GM13977 (cell line): ENCODE measurements around the gene CABLES1.
A peak's percentile ranks its signal among the peaks of the same experiment; 100 is the strongest.

Experiments
- DNase-seq: peaks from one replicate; pipeline ENCODE4 v3.0.0; 2012; ENCODE audit warnings: low spot score
- in situ Hi-C: fragments of 300-500 bp; cut with MboI; formaldehyde crosslinking; loops from one replicate; pipeline ENCODE4 v1.12.0; 2022; ENCODE audit warnings: low sequenced_read_pairs, low pct_unique_long_range_greater_than_20kb, mixed read lengths, inconsistent platforms; ENCODE audit not compliant: unreplicated experiment
- TF ChIP-seq, protein P1 (sequence below): IDR thresholded peaks from 2 replicates; pipeline ENCODE4 v1.5.1; 2012; ENCODE audit warnings: mild to moderate bottlenecking, control low read depth; ENCODE audit not compliant: insufficient read depth; ENCODE audit errors: extremely low read depth, missing control alignments

The CABLES1 gene

DNA sequence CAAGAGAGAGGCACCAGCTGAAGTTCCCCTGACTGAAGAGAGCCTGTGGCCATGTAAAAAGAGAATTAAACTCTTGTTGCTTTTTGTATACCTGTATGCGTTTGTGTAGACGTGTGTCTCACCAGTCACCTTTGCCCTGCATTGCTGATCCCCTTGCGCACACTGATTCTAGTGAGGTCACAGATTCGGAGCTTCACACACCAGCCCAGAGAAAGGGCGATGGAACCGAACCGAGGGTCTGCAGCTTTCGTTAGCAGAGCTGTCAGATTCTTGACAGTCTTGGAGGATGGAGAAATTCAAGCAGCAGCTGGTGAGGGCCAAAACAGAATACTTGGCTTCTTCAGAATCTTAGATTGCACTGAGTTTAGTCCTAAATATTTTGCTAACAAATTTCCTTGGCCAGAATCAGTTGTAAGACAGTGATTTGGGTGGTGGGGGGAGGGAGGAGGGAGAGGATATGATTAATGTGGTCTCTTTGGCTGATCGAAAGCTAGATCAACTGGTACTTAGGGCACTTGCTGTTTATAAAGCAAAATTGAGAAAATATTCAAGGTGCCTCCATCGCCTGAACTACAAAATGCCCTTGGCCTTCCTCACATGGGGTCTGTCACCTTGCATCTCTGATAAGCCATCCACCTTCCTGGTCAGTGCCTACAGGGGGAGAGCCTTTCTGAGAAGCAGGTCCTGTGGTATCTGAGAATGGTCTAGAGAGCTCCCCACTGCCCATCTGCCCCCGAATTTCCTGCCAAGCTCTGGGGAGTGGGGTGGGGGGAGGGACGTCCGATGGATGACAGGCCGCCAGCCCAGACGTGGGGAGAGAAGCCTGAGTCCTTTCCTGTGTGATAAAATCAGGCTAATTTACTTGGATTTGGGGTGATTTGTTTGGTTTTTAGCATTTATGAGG lies 123.5 kb downstream of the CABLES1 start:
- no peak for DNase-seq
- in situ Hi-C loops: loop anchor here (10.0 kb wide), 1 partner anchor 124 kb away; the partner anchor contains the start of gene CABLES1
- TF ChIP-seq, protein P1, sequence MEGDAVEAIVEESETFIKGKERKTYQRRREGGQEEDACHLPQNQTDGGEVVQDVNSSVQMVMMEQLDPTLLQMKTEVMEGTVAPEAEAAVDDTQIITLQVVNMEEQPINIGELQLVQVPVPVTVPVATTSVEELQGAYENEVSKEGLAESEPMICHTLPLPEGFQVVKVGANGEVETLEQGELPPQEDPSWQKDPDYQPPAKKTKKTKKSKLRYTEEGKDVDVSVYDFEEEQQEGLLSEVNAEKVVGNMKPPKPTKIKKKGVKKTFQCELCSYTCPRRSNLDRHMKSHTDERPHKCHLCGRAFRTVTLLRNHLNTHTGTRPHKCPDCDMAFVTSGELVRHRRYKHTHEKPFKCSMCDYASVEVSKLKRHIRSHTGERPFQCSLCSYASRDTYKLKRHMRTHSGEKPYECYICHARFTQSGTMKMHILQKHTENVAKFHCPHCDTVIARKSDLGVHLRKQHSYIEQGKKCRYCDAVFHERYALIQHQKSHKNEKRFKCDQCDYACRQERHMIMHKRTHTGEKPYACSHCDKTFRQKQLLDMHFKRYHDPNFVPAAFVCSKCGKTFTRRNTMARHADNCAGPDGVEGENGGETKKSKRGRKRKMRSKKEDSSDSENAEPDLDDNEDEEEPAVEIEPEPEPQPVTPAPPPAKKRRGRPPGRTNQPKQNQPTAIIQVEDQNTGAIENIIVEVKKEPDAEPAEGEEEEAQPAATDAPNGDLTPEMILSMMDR: no peak

- TF ChIP-seq, protein P1: no peak
- DNase-seq: peak; percentile 52
- in situ Hi-C loops: loop anchor here (10.0 kb wide), 1 partner anchor 125 kb away; the partner anchor contains the start of gene CABLES1
Observed at GRCh38 chr18:23259701-23260681, 124.7 kb downstream of the CABLES1 start.

DNA sequence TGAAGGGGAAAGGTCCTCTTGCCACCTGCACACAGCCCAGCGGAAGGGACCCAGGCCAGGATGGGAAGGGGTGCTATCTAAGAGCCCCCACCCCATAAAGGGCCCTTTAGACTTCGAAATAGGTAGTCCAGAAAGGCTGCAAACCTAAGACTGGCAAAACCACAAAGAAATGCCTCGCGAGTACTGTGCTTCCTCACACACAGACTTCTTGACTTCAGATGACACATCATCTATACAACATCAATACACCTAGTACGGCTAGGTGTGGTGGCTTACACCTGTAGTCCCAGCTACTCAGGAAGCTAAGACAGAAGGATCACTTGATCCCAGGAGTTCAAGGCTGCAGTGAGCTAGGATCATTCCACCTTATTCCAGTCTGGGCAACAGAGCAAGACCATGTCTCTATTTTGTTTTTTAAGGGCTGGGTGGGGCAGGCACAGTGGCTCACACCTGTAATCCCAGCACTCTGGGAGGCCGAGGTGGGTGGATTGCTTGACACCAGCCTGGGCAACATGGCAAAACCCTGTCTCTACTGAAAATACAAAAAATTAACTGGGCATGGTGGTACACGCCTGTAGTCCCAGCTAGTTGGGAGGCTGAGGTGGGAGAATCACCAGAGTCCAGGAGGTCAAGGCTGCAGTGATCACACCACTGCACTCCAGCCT lies 125.8 kb downstream of the CABLES1 start:
- no peak for DNase-seq
- in situ Hi-C loops: no loop called here
- TF ChIP-seq, protein P1: no peak

DNA sequence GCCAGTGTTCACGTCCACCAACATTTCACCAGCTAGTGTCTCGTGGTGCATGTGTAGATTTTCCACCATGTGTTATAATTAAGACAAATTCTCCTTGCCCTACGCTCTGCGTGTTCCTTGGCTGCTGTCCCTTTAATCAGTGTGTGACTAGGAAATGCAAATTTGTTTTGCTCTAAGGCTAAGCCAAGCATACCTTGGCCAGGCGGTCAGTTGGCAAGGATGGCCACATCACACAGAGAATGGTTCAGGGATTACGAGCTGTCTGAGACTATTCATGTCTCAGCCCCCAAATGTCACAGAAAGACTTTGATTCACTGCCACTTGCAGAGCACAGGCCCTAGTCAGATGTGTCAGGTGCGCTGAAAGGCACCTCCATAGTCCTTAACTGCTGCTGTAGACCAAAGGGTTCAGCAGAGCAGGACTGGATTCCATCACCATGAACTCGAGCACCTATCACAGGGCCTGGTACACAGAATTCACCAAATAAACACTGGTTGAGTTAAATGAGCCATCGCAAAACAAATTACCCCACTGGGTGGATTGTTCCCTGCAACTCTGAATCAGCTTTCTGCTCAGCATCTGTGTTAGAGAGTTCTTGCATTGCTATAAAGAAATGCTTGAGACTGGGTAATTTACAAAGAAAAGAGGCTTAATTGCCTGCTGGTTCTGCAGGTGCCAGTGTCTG lies 128.4 kb downstream of the CABLES1 start:
- in situ Hi-C loops: no loop called here
- no peak for DNase-seq

GRCh38 chr18:23265682-23266399 lies 130.6 kb downstream of the CABLES1 start:
- in situ Hi-C loops: no loop called here
- TF ChIP-seq, protein P1: no peak
- DNase-seq: no peak

More for the DNA sequence above, 128.4 kb downstream of the CABLES1 start:
- TF ChIP-seq, protein P1: no peak
